Osteoblast (primary cell): ENCODE results near the gene SCUBE1. TPM values are rescaled to one million over a fixed set of nuclear protein-coding genes. Genes with fewer than 3 reads are reported as not detected.

Experiments
- DNase-seq: peaks from one replicate; pipeline ENCODE4 v3.0.0; 2011; ENCODE audit warnings: low spot score, mixed read lengths; ENCODE audit not compliant: insufficient read length; ENCODE audit errors: missing footprints
- H2AFZ ChIP-seq: 2 replicates; pipeline ENCODE4 v1.6.0; 2011; ENCODE audit warnings: mild to moderate bottlenecking, low read length
- H3K27ac ChIP-seq: 2 replicates; pipeline ENCODE4 v1.5.1; 2011; ENCODE audit warnings: mild to moderate bottlenecking, low read depth, low read length, moderate library complexity
- H3K27me3 ChIP-seq: 2 replicates; pipeline ENCODE4 v1.6.0; 2012; ENCODE audit warnings: mild to moderate bottlenecking, control low read depth, inconsistent platforms, low read length, moderate library complexity; ENCODE audit not compliant: insufficient read depth
- H3K36me3 ChIP-seq: 2 replicates; pipeline ENCODE4 v1.5.1; 2011; ENCODE audit warnings: mild to moderate bottlenecking, low read length, control low read depth, moderate library complexity; ENCODE audit not compliant: insufficient read depth
- H3K4me1 ChIP-seq: 2 replicates; pipeline ENCODE4 v1.5.1; 2011; ENCODE audit warnings: mild to moderate bottlenecking, low read length, control low read depth, moderate library complexity; ENCODE audit not compliant: insufficient read depth
- H3K4me2 ChIP-seq: 2 replicates; pipeline ENCODE4 v1.6.0; 2011; ENCODE audit warnings: mild to moderate bottlenecking, low read length; ENCODE audit not compliant: insufficient read depth
- H3K4me3 ChIP-seq: fragments of 200-600 bp; sonication (generic); 3 replicates; pipeline ENCODE4 v1.5.1; 2012; ENCODE audit warnings: mild to moderate bottlenecking, low read length, inconsistent platforms; ENCODE audit not compliant: insufficient read depth
- H3K79me2 ChIP-seq: 2 replicates; pipeline ENCODE4 v1.6.0; 2012; ENCODE audit warnings: mild to moderate bottlenecking, low read length, control low read depth, inconsistent platforms; ENCODE audit not compliant: insufficient read depth
- H3K9me3 ChIP-seq: 2 replicates; pipeline ENCODE4 v1.5.1; 2011; ENCODE audit warnings: low read depth, low read length, control low read depth
- H4K20me1 ChIP-seq: 2 replicates; pipeline ENCODE4 v1.6.0; 2012; ENCODE audit warnings: mild to moderate bottlenecking, low read length, control low read depth; ENCODE audit not compliant: insufficient read depth
- CTCF ChIP-seq: IDR thresholded peaks from 2 replicates; pipeline ENCODE4 v1.5.1; 2011; ENCODE audit warnings: mild to moderate bottlenecking, low read depth, low read length, moderate library complexity; ENCODE audit errors: extremely low read depth
- total RNA-seq: library from RNA; depleted of rRNA; stranded (reverse); fragments of >200 nt; gene quantifications from 2 replicates; pipeline ENCODE4 v1.2.3, GENCODE V29; 2012

Gene SCUBE1
- total RNA-seq, 1 donor: 2.2 TPM

- H3K4me3 ChIP-seq: no peak overlapping the region
- H3K27me3 ChIP-seq: no peaks in the 10 kb centered on the region
- H3K9me3 ChIP-seq: no peaks in the 10 kb centered on the region
- H3K79me2 ChIP-seq: no peaks in the 10 kb centered on the region
- no peaks in the 10 kb centered on the region for H3K4me1 ChIP-seq
- H3K36me3 ChIP-seq: no peaks in the 10 kb centered on the region
- no peak for DNase-seq
- no peaks in the 10 kb centered on the region for H4K20me1 ChIP-seq
- no peak overlapping the region for H3K4me2 ChIP-seq
- no peak overlapping the region for H3K27ac ChIP-seq
- H2AFZ ChIP-seq: no peak overlapping the region
- no peak for TF ChIP-seq CTCF
These were observed 117.6 kb downstream of the SCUBE1 start for GRCh38 chr22:43225609-43226008.

- Histone ChIP-seq H3K9me3 (no peaks in the 10 kb centered on the region), H4K20me1 (no peaks in the 10 kb centered on the region), H3K27ac (no peak overlapping the region), H3K4me3 (no peak overlapping the region), H3K4me1 (no peaks in the 10 kb centered on the region), H3K79me2 (no peaks in the 10 kb centered on the region), H2AFZ (no peak overlapping the region), H3K4me2 (no peak overlapping the region), H3K36me3 (no peaks in the 10 kb centered on the region), H3K27me3 (no peaks in the 10 kb centered on the region)
- no peak for TF ChIP-seq CTCF
- no peak for DNase-seq
These were observed 120.2 kb downstream of the SCUBE1 start for GRCh38 chr22:43222987-43223386.

- Histone ChIP-seq H3K4me3 (no peak overlapping the region), H3K27me3 (no peaks in the 10 kb centered on the region), H3K4me1 (no peaks in the 10 kb centered on the region), H3K9me3 (no peaks in the 10 kb centered on the region), H3K36me3 (no peaks in the 10 kb centered on the region), H3K27ac (no peak overlapping the region), H4K20me1 (no peaks in the 10 kb centered on the region), H2AFZ (no peak overlapping the region), H3K4me2 (no peak overlapping the region), H3K79me2 (no peaks in the 10 kb centered on the region)
- no peak for TF ChIP-seq CTCF
- DNase-seq: no peak
These were observed 120.9 kb downstream of the SCUBE1 start for GRCh38 chr22:43222262-43222661.

- Histone ChIP-seq H3K27ac (no peak overlapping the region), H3K9me3 (no peaks in the 10 kb centered on the region), H3K27me3 (no peaks in the 10 kb centered on the region), H3K4me1 (no peaks in the 10 kb centered on the region), H3K4me3 (no peak overlapping the region), H2AFZ (no peak overlapping the region), H3K79me2 (no peaks in the 10 kb centered on the region), H4K20me1 (no peaks in the 10 kb centered on the region), H3K4me2 (no peak overlapping the region), H3K36me3 (no peaks in the 10 kb centered on the region)
- DNase-seq: no peak
- TF ChIP-seq CTCF: no peak
These were observed 122.4 kb downstream of the SCUBE1 start for GRCh38 chr22:43220625-43221380.
